Gastrocnemius medialis (tissue), 4 donors: ENCODE results near the gene GRK1. TPM values are rescaled to one million over a fixed set of nuclear protein-coding genes. Genes with fewer than 3 reads are reported as not detected.
"Not testable (repeated sequence)": the region's sequence is repeated elsewhere in the genome, so short reads cannot be mapped to it uniquely, and the experiment has no call there.

ENCODE experiments used
- ATAC-seq, 2 donors: fragments of 150-250 bp; one replicate each; pipeline ENCODE4 v1.9.1; 2016
- DNase-seq, 2 donors: peaks; one replicate each; pipeline ENCODE4 v3.0.0-alpha.2; 2019
- H3K27ac ChIP-seq, 4 donors: fragments of 200-600 bp; sonication (generic); 1 replicate in 1 of 4; 2 replicates in 3 of 4; pipeline ENCODE4 v1.5.1; 2016 to 2018; ENCODE audit warnings: mild to moderate bottlenecking in 2 of 4, moderate library complexity in 1 of 4
- H3K27me3 ChIP-seq, 3 donors: fragments of 200-600 bp; sonication (generic) in 2 of 3; 1 replicate in 1 of 3; 2 replicates in 2 of 3; pipeline versions ENCODE4 v1.5.1 to v1.6.0; 2016 to 2019; ENCODE audit warnings: mild to moderate bottlenecking in 1 of 3, moderate library complexity in 1 of 3
- H3K36me3 ChIP-seq, 2 donors: fragments of 200-600 bp; sonication (generic) in 1 of 2; one replicate each; pipeline ENCODE4 v1.5.1; 2017 to 2018
- H3K4me1 ChIP-seq, 2 donors: fragments of 200-600 bp; sonication (generic) in 1 of 2; one replicate each; pipeline ENCODE4 v1.5.1; 2016 to 2017; ENCODE audit warnings: mild to moderate bottlenecking in 2 of 2
- H3K4me3 ChIP-seq, 4 donors: fragments of 200-600 bp; sonication (generic) in 3 of 4; 1 replicate in 1 of 4; 2 replicates in 3 of 4; pipeline ENCODE4 v1.5.1; 2016 to 2019; ENCODE audit warnings: mild to moderate bottlenecking in 2 of 4
- H3K9me3 ChIP-seq, 3 donors: fragments of 200-600 bp; sonication (generic) in 2 of 3; 1 replicate in 1 of 3; 2 replicates in 2 of 3; pipeline ENCODE4 v1.5.1; 2016 to 2019
- POLR2A ChIP-seq, 2 donors: fragments of 450-650 bp; IDR thresholded peaks; one replicate each; pipeline ENCODE4 v1.6.1; 2017; ENCODE audit warnings: antibody characterized with exemption in 2 of 2, mild to moderate bottlenecking in 2 of 2, moderate library complexity in 2 of 2
- in situ Hi-C, 4 donors: fragments of 200-750 bp; cut with MboI; loops; one replicate each; pipeline versions ENCODE4 v1.15.0 to v1.8.0; 2017; ENCODE audit warnings: low sequenced_read_pairs in 4 of 4
- intact Hi-C: fragments of 100-400 bp; cut with DNase I; formaldehyde crosslinking; loops from one replicate; pipeline ENCODE4 v1.15.1; 2023; ENCODE audit warnings: low total_unique reads
- total RNA-seq, 4 donors: library from RNA; depleted of rRNA; stranded (reverse); fragments of >200 nt; gene quantifications; one replicate each; pipeline versions ENCODE4 v1.1.0 to v1.2.3, GENCODE V29; 2016
- TF ChIP-seq, protein P1 (sequence below), 5 experiments: fragments of 450-650 bp in 3 of 5; fragments of 200-600 bp in 2 of 5; sonication (generic) in 2 of 5; IDR thresholded peaks in 4 of 5; conservative IDR thresholded peaks in 1 of 5; 1 replicate in 4 of 5; 2 replicates in 1 of 5; pipeline ENCODE4 v1.5.1; 2016 to 2019; ENCODE audit warnings: antibody characterized with exemption in 5 of 5, mild to moderate bottlenecking in 3 of 5, moderate library complexity in 3 of 5

The GRK1 gene
- total RNA-seq, 4 donors from 2014 or later: 0.10 TPM; not detected in 3

DNA sequence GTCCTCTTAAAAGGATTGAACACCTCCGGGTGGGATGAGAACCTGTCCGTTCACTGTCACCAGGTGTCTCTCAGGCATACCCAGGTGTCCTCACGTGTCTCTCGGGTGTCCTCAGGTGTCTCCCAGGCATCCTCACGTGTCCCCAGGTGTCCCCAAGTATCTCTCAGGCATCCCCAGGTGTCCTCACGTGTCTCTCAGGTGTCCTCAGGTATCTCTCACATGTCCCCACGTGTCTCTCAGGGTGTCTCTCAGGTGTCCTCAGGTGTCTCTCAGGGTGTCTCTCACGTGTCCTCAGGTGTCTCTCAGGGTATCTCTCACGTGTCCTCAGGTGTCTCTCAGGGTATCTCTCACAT lies 42.8 kb upstream of the GRK1 start:
- in situ Hi-C loops: no loop called here
- H3K4me3 ChIP-seq: no peak overlapping the region
- H3K27me3 ChIP-seq: no peaks in the 10 kb centered on the region
- no peaks in the 10 kb centered on the region for H3K36me3 ChIP-seq
- DNase-seq: no peak
- no peak for ATAC-seq
- H3K27ac ChIP-seq: no peak overlapping the region
- H3K4me1 ChIP-seq: no peaks in the 10 kb centered on the region
- intact Hi-C loops: no loop called here
- TF ChIP-seq POLR2A (IDR thresholded peaks at IDR 0.05): no peak
- TF ChIP-seq, protein P1, sequence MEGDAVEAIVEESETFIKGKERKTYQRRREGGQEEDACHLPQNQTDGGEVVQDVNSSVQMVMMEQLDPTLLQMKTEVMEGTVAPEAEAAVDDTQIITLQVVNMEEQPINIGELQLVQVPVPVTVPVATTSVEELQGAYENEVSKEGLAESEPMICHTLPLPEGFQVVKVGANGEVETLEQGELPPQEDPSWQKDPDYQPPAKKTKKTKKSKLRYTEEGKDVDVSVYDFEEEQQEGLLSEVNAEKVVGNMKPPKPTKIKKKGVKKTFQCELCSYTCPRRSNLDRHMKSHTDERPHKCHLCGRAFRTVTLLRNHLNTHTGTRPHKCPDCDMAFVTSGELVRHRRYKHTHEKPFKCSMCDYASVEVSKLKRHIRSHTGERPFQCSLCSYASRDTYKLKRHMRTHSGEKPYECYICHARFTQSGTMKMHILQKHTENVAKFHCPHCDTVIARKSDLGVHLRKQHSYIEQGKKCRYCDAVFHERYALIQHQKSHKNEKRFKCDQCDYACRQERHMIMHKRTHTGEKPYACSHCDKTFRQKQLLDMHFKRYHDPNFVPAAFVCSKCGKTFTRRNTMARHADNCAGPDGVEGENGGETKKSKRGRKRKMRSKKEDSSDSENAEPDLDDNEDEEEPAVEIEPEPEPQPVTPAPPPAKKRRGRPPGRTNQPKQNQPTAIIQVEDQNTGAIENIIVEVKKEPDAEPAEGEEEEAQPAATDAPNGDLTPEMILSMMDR (IDR thresholded peaks at IDR 0.05 in 4 of 5, conservative IDR thresholded peaks at IDR 0.05 in 1 of 5): no peak
- H3K9me3 ChIP-seq: no peaks in the 10 kb centered on the region

DNA sequence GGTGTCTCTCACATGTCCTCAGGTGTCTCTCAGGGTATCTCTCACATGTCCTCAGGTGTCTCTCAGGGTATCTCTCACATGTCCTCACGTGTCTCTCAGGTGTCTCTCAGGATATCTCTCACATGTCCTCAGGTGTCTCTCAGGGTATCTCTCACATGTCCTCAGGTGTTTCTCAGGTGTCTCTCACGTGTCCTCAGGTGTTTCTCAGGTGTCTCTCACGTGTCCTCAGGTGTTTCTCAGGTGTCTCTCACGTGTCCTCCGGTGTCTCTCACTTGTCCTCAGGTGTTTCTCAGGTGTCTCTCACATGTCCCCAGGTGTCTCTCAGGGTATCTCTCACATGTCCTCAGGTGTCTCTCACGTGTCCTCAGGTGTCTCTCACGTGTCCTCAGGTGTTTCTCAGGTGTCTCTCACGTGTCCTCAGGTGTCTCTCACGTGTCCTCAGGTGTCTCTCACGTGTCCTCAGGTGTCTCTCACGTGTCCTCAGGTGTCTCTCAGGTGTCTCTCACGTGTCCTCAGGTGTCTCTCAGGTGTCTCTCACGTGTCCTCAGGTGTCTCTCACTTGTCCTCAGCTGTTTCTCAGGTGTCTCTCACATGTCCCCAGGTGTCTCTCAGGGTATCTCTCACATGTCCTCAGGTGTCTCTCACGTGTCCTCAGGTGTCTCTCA lies 42.2 kb upstream of the GRK1 start:
- intact Hi-C loops, H3K4me3 ChIP-seq, H3K27me3 ChIP-seq, DNase-seq, H3K4me1 ChIP-seq, H3K9me3 ChIP-seq, ATAC-seq, H3K36me3 ChIP-seq, in situ Hi-C loops, H3K27ac ChIP-seq: not testable (repeated sequence)

DNA sequence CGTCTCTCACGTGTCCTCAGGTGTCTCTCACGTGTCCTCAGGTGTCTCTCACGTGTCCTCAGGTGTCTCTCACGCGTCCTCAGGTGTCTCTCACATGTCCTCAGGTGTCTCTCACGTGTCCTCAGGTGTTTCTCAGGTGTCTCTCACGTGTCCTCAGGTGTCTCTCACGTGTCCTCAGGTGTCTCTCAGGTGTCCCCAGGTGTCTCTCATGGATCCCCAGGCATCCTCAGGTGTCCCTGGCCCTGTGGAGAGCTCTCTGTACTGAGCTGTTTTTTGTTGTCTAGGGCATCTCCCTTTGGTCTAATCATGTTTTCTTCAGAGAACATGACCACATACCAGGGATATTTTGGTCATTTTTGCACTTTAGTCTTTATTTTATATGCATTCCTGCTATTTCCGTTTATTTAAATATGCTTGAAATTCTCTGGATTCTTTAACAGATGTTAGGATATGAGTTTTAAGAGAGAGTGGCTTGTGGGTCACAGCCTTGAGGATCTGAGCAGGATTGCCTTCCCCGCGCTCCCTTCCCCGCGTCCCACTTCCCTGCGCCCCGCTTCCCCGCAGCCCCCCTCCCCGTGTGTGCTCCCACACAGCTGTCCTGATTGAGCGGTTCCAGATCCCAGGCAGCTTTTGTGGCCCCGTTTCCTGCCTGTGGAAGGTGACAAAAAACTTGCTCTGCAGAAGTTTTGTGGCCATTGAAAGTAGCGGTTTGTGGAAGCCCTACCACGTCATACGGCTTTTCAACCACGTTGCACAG lies 40.9 kb upstream of the GRK1 start:
- Histone ChIP-seq H3K27ac (no peak overlapping the region), H3K9me3 (no peaks in the 10 kb centered on the region), H3K27me3 (no peaks in the 10 kb centered on the region), H3K36me3 (no peaks in the 10 kb centered on the region), H3K4me3 (no peak overlapping the region), H3K4me1 (no peaks in the 10 kb centered on the region)
- in situ Hi-C loops: no loop called here
- DNase-seq (no peak), ATAC-seq (no peak)
- no peak for TF ChIP-seq POLR2A (IDR thresholded peaks at IDR 0.05)
- TF ChIP-seq, protein P1 (IDR thresholded peaks at IDR 0.05 in 4 of 5, conservative IDR thresholded peaks at IDR 0.05 in 1 of 5): no peak
- intact Hi-C loops: no loop called here

DNA sequence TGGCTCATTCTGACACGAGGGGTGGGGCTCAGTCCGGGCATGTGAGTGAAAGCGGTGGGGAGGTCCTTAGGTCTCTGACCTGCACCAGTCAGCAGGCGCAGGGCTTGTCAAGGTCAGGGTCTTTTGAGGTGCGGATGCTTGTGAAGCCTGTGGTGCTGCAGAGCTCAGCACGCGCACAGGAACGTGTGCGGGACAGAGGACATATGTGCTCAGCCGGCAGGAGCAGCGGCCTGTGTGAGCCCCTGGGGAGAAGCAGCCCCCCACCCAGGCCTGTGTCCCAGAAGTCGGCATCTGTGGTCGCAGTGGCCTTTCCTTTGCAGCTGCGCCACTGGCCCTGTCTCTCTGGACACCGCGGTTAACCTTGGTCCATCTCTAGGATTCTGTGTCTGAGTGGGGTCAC lies 39.9 kb upstream of the GRK1 start:
- ATAC-seq (no peak), DNase-seq (no peak)
- Histone ChIP-seq H3K9me3 (no peaks in the 10 kb centered on the region), H3K27ac (no peak overlapping the region), H3K4me3 (no peak overlapping the region), H3K36me3 (no peaks in the 10 kb centered on the region), H3K4me1 (no peaks in the 10 kb centered on the region), H3K27me3 (no peaks in the 10 kb centered on the region)
- intact Hi-C loops: no loop called here
- TF ChIP-seq POLR2A (IDR thresholded peaks at IDR 0.05): no peak
- TF ChIP-seq, protein P1 (IDR thresholded peaks at IDR 0.05 in 4 of 5, conservative IDR thresholded peaks at IDR 0.05 in 1 of 5): no peak
- in situ Hi-C loops: no loop called here

DNA sequence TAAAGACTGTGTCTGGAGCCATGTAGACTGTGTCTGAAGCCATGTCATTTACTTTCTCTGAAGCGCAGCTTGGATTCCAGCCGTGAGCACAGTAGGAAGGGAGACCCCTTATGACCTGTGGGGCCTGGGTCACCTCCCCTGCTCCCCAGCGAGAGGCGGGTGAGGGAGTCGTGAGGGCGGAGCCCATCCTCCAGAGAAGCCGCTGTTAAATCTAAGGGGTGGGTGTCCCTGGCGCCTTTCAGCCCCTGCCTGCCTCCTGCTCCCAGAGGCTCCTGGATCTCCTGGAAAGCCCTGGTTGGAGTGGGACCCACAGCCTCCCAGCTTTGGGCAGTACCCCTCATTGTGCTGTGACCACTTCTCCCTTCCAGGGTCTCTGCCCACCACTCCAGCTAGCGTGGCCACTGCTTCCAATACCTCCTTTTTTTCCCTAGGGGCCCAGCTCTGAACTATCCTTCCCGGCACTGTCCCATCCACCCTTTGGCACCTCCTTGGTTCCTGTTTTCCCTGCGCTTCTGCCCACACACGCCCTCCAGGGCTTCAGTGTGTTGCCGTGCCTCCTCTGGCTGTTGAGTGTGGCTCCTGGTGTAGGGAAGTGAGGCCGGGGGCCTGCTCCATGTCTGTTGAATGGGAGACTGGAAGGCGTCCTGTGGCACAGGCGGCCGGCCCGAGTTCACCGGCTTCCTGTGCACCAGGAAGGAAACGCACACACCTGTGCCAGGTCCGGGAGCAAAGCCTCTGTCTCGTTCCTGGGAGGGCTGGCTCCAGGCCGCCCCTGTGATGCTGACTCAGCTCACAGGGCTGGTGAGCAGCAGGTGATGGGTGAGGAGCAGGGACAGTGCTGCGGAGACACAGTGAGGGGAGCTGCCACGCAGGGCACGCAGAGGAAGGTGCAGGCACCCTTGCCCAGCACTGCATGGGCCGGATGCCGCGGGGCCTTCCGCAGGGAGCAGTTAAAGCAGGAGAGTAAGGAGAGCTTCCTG lies 38.4 kb upstream of the GRK1 start:
- intact Hi-C loops: no loop called here
- H3K27ac ChIP-seq: no peak overlapping the region
- no peaks in the 10 kb centered on the region for H3K27me3 ChIP-seq
- TF ChIP-seq, protein P1 (IDR thresholded peaks at IDR 0.05 in 4 of 5, conservative IDR thresholded peaks at IDR 0.05 in 1 of 5): no peak
- no peak for TF ChIP-seq POLR2A (IDR thresholded peaks at IDR 0.05)
- H3K36me3 ChIP-seq: no peaks in the 10 kb centered on the region
- in situ Hi-C loops: no loop called here
- no peak for DNase-seq
- no peak for ATAC-seq
- H3K4me3 ChIP-seq: no peak overlapping the region
- no peaks in the 10 kb centered on the region for H3K4me1 ChIP-seq
- no peaks in the 10 kb centered on the region for H3K9me3 ChIP-seq
